ENCODE data around the gene ABLIM2. TPM values are rescaled to one million over a fixed set of nuclear protein-coding genes. Genes with fewer than 3 reads are reported as not detected.

The ABLIM2 gene
- total and polyA plus RNA-seq, 2 of the 13 experiments (the other 11 are each of a cell fraction or from before 2014, with no cell fraction given), result 0.20 to 0.37 TPM

DNA sequence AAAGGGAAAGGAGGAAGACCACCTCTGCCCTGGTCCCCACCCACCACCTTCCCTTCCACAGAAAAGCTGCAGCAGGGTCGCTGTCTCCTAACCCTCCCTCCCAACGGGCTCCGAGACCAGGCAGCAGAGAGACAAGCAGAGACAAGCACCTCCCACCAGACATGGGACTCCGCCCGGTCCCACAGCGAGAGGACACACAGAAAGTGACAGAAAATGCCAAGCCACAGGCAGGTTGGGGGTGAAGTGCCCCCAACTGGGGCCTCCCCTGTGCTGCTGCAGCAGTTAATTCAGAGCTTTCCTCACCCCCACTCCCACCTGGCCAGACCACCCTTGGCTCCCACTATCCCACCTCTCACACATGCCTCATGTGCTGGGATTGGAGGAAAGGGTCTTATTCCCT, 154.5 kb downstream of the ABLIM2 start:
- 17% methylated on average over 3 of the region's 6 CpGs for WGBS (ENCODE audit: low lambda C conversion rate)
- DNase-seq (ENCODE audit: low spot score) (no peak), ATAC-seq (no peak), FAIRE-seq (no peak)
- H3K4me2 ChIP-seq (ENCODE audit: low read depth, low read length), result no peak overlapping the region
- no peaks in the 10 kb centered on the region for H3K79me2 ChIP-seq (ENCODE audit: insufficient read depth, low read length)
- ChIA-PET CTCF (ENCODE audit: low intra/inter-chr PET ratio, low total read pairs) (no interaction called here), POLR2A (no interaction called here)
- BruUV-seq (replicated peaks), result no TSS peak
- H3K9me3 ChIP-seq (ENCODE audit: low read length), result no peaks in the 10 kb centered on the region
- peaks cover 21% of the 10 kb centered on the region for H3K4me1 ChIP-seq (ENCODE audit: insufficient read depth, low read length)
- no peak overlapping the region for H2AFZ ChIP-seq (ENCODE audit: low read length)
- intact Hi-C loops (cut with micrococcal nuclease; ENCODE audit: unreplicated experiment), result no loop called here
- H3K4me3 ChIP-seq (replicated peaks in 1 of 3; ENCODE audit: insufficient read depth in 1 of 3, low read depth in 2 of 3, low read length in 3 of 3), result no peak overlapping the region
- no peaks in the 10 kb centered on the region for H4K20me1 ChIP-seq (ENCODE audit: insufficient read depth, low read length)
- in situ Hi-C loops (cut with HindIII; ENCODE audit: extremely low pct_ligation_motif_present, low pct_unique_long_range_greater_than_20kb), result no loop called here
- peaks cover 20 to 95% of the 10 kb centered on the region in 2 experiments for H3K27me3 ChIP-seq (ENCODE audit: control insufficient read depth in 1 of 2, insufficient read depth in 2 of 2, low read length in 2 of 2)
- H3K9ac ChIP-seq (ENCODE audit: insufficient read depth, low read depth, low read length), result no peak overlapping the region
- no peaks in the 10 kb centered on the region for H3K36me3 ChIP-seq (replicated peaks in 1 of 2; ENCODE audit: control insufficient read depth in 1 of 2, insufficient read depth in 2 of 2, low read length in 2 of 2)
- H3K27ac ChIP-seq (ENCODE audit: extremely low read length, insufficient read depth, low read length), result no peak overlapping the region
- TF ChIP-seq ZNF256 (CRISPR knock-in tag; conservative IDR thresholded peaks at IDR 0.05) (no peak), DPF2 (CRISPR knock-in tag; IDR thresholded peaks at IDR 0.05; ENCODE audit: borderline replicate concordance, low read depth) (no peak), KDM4B (CRISPR knock-in tag; IDR thresholded peaks at IDR 0.05) (no peak), ZNF513 (CRISPR knock-in tag; conservative IDR thresholded peaks at IDR 0.05) (no peak), GABPB1 (CRISPR knock-in tag; IDR thresholded peaks at IDR 0.05) (no peak), CSRNP1 (CRISPR knock-in tag; IDR thresholded peaks at IDR 0.05) (no peak), ZNF891 (CRISPR knock-in tag; IDR thresholded peaks at IDR 0.05) (no peak), GATA4 (IDR thresholded peaks at IDR 0.05; ENCODE audit: borderline replicate concordance, low read depth) (no peak), GABPA (IDR thresholded peaks at IDR 0.05; ENCODE audit: low read depth, low read length) (no peak), GABPA (CRISPR knock-in tag; IDR thresholded peaks at IDR 0.05; ENCODE audit: low read depth) (no peak), JDP2 (CRISPR knock-in tag; IDR thresholded peaks at IDR 0.05; ENCODE audit: borderline replicate concordance) (no peak)
- TF ChIP-seq, protein P1, sequence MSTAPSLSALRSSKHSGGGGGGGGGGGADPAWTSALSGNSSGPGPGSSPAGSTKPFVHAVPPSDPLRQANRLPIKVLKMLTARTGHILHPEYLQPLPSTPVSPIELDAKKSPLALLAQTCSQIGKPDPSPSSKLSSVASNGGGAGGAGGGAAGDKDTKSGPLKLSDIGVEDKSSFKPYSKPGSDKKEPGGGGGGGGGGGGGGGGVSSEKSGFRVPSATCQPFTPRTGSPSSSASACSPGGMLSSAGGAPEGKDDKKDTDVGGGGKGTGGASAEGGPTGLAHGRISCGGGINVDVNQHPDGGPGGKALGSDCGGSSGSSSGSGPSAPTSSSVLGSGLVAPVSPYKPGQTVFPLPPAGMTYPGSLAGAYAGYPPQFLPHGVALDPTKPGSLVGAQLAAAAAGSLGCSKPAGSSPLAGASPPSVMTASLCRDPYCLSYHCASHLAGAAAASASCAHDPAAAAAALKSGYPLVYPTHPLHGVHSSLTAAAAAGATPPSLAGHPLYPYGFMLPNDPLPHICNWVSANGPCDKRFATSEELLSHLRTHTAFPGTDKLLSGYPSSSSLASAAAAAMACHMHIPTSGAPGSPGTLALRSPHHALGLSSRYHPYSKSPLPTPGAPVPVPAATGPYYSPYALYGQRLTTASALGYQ (CRISPR knock-in tag; IDR thresholded peaks at IDR 0.05), result no peak
- TF ChIP-seq, protein P2, sequence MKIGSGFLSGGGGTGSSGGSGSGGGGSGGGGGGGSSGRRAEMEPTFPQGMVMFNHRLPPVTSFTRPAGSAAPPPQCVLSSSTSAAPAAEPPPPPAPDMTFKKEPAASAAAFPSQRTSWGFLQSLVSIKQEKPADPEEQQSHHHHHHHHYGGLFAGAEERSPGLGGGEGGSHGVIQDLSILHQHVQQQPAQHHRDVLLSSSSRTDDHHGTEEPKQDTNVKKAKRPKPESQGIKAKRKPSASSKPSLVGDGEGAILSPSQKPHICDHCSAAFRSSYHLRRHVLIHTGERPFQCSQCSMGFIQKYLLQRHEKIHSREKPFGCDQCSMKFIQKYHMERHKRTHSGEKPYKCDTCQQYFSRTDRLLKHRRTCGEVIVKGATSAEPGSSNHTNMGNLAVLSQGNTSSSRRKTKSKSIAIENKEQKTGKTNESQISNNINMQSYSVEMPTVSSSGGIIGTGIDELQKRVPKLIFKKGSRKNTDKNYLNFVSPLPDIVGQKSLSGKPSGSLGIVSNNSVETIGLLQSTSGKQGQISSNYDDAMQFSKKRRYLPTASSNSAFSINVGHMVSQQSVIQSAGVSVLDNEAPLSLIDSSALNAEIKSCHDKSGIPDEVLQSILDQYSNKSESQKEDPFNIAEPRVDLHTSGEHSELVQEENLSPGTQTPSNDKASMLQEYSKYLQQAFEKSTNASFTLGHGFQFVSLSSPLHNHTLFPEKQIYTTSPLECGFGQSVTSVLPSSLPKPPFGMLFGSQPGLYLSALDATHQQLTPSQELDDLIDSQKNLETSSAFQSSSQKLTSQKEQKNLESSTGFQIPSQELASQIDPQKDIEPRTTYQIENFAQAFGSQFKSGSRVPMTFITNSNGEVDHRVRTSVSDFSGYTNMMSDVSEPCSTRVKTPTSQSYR (CRISPR knock-in tag; IDR thresholded peaks at IDR 0.05; ENCODE audit: borderline replicate concordance), result no peak
- TF ChIP-seq, protein P3, sequence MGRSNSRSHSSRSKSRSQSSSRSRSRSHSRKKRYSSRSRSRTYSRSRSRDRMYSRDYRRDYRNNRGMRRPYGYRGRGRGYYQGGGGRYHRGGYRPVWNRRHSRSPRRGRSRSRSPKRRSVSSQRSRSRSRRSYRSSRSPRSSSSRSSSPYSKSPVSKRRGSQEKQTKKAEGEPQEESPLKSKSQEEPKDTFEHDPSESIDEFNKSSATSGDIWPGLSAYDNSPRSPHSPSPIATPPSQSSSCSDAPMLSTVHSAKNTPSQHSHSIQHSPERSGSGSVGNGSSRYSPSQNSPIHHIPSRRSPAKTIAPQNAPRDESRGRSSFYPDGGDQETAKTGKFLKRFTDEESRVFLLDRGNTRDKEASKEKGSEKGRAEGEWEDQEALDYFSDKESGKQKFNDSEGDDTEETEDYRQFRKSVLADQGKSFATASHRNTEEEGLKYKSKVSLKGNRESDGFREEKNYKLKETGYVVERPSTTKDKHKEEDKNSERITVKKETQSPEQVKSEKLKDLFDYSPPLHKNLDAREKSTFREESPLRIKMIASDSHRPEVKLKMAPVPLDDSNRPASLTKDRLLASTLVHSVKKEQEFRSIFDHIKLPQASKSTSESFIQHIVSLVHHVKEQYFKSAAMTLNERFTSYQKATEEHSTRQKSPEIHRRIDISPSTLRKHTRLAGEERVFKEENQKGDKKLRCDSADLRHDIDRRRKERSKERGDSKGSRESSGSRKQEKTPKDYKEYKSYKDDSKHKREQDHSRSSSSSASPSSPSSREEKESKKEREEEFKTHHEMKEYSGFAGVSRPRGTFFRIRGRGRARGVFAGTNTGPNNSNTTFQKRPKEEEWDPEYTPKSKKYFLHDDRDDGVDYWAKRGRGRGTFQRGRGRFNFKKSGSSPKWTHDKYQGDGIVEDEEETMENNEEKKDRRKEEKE (IDR thresholded peaks at IDR 0.05), result no peak

All from HepG2 (cell line).